ENCODE results near the gene NFKBIB.
"Not testable (repeated sequence)": the region's sequence is repeated elsewhere in the genome, so short reads cannot be mapped to it uniquely, and the experiment has no call there.

NFKBIB gene

DNA sequence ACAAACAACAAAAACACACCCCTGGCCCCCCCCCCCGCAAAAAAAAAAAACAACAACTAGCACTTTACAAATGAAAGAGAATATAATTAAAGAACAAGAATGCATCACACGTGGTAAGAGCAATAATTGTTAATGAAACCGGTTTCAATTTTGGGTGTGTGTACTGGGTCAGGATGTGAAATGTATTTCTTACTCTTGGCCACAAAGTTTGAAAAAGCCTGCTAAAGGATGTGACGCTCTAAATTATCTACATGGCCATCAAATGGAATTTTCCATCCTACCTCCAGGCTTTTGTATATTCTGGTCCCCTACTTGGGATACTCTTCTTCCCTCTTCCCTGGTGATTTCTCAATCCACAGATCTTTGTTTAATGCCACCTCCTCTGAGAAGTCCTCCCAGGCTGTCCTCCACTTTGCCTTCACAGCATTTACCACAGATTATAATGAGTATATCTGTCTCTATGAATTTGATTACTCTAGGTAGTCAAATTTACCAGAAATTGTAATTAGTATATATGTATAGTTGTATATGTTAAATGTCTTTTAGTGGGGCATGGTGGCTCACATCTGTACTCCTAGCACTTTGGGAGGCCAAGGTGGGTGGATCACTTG lies 28.7 kb downstream of the NFKBIB start:
- no peak for DNase-seq

DNA sequence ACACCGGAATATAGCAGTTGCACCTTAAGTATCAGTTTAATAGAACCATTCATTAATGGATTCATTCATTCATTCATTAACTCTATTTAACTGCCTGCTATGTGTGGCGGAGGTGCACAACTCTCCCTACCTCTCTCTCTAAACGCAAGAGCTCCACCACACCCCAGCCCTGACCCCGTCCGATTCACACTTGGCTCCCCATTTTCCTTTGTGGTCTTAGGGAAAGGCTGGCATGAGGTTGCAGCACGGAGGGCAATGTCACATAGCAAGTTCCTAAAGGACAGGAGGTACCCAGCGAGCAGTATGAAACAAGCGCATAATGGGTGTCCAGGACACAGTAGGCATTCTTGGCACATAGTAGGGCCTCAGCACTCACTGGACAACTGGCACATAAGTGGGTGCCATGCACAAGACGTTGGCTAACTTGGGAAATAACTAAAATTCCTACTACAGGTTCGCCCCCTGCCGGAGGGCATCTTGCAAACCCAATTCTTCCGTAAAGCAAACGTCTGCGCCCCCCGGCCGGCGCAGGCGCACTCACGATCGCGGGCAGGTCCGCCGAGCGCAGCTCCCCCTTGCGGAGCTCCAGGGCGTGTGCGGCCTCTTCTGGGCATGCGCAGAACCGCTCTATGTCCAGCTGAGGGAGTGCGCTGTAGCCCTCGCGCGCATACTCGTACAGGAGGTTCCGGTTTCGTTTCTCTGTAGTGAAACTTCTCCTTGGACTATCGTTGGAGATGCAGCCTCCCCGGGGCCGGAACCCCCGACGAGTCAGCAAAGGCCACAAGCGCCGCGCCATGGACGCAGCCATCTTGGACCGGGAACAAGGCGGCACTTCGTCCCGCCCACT lies 30.4 kb downstream of the NFKBIB start, which contains the start of gene SARS2:
SARS2 (minus strand) TSS at position 835 of the 847 bp plus-strand sequence; CDS start at position 808, 27 bp downstream.
- DNase-seq = peak in 56 of 58 donors; percentile 88 to 100 (median 96)

DNA sequence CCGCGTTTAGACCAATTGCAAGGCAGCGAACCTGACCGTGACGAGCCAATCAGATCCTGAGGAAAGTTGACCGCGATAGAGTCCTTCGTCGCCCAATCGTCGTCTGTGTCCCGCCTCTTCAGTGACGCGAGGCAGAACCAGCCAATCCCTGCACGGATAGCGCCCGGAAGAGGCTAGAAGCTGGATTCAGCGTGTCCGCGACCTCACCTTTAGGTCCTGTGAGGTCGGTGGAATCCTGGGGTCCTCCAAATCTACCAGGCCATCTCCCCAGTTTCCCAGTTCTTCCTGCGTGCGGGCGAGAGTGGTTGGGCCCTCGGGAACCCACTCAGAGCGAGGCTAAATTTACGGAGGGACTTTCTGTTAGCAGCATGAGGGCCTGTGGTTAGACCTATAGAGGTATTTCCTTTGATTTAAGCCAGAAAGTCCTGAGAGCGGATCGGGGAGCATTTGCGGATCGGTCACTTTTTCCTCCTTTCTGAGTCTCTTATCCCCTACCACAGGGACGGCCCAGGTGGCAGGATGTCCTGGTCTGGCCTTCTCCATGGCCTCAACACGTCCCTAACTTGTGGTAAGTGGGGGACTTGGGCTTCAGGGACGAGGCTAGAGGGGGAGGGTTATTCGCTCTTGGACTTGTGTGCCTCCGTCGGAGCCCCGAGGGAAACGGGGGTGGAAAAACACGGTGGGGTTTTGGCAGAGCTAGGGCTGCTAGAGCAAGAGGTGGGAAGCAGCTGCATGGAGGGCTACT lies 31.2 kb downstream of the NFKBIB start, which contains the start of gene MRPS12:
MRPS12 (plus strand) TSS at position 169 of the 745 bp plus-strand sequence; CDS start at position 520, 351 bp downstream.
- DNase-seq = peak in 50 of 58 donors; percentile 92 to 100 (median 98)

DNA sequence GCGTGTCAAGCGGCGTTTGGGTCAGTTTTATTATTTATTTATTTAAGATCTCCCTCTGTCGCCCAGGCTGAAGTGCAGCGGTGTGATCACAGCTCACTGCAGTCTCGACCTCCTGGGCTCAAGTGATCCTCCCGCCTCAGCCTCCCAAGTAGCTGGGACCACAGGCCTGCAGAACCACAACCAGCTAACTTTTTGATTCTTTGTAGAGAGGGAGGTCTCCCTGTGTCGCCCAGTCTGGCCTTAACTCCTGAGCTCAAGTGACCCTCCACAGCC lies 31.7 kb downstream of the NFKBIB start:
- no peak for DNase-seq

DNA sequence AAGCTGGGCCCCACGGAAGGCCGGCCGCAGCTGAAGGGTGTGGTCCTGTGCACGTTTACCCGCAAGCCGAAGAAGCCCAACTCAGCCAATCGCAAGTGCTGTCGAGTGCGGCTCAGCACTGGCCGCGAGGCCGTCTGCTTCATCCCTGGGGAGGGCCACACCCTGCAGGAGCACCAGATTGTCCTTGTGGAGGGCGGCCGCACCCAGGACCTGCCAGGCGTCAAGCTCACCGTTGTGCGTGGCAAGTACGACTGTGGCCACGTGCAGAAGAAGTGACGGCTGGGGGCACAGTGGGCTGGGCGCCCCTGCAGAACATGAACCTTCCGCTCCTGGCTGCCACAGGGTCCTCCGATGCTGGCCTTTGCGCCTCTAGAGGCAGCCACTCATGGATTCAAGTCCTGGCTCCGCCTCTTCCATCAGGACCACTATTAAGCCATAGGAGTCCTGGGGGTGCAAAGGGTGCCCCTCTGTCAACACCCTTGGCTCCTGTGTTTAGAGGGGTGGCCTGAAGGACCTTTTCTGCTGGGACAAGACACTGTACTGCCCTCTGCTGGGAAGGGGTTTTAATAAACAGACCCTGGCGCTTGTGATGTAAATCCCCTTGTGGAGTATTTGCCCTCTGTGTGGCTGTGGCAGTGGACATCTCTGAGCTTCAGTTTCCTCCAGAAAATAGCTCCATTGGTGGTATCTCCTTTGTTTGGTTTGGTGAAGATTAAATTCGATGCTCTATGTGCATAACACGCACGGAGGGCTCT lies 32.8 kb downstream of the NFKBIB start:
- peak in 1 of 58 donors; percentile 1 for DNase-seq

DNA sequence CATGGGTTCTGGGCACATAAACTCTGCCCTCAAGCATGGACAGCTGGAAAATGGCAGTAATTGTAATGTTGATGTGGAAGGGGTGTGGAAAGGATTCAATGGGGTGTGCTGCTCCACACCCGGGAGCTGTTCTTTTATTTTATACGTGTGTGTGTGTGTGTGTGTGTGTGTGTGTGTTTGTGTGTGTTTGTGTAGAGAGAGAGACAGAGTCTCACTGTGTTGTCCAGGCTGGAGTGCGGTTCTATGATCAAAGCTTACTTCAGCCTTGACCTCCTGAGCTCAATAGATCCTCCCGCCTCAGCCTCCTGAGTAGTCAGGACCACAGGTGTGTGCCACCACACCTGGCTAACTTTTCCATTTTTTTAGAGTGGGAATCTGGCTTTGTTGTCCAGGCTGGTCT lies 33.8 kb downstream of the NFKBIB start:
- DNase-seq = no peak

DNA sequence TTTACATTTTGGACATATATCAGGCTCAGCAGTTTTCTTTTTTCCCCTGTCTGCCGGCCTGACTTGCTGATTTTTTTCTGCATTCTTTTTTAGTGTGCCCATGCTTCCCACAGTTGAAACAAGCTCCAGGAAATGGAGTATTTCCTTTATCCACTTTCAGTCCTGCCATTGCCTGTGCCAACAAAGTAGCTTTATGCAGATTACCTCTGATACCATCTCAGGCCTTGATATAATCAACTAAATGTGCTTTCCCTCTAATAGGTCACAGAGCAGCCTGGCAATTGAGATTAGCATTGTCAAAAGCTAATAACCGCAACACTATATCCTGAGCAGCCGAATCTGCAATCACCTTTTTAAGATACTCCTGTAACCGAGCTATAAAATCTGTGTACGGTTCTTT lies 40.2 kb downstream of the NFKBIB start:
- no peak for DNase-seq

DNA sequence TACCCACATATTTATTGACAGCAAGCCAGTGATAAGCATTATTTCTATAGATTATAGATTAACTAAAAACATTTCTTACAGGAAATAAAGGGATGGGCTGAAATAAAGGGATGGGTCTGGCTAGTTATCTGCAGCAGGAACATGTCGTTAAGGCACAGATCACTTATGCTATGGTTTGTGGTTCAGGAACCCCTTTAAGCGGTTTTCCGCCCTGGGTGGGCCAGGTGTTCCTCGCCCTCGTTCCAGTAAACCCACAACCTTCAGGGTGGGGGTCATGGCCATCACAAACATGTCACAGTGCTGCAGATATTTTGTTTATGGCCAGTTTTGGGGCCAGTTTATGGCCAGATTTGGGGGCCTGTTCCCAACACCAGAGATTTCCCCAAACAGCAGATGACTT lies 41.7 kb downstream of the NFKBIB start:
- not testable (repeated sequence) for DNase-seq

DNA sequence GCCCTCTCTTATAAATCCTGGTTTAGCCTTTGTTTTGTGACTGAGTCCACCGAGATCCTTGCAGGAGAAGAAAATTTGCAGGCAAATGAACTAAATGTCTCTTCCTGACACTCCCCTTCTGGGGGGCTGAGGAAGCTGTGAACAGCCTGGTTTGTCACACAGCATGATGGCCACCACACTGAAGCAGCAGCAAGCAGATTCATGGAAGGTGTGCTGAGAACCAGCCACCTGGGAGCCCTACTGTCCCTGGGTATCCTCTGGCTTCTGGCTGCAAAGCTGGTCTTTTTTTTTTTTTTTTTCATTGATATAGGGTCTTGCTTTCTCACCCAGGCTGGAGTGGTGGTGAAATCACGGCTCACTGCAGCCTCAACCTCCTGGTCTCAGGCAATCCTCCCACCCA lies 42.2 kb downstream of the NFKBIB start:
- DNase-seq = no peak

DNA sequence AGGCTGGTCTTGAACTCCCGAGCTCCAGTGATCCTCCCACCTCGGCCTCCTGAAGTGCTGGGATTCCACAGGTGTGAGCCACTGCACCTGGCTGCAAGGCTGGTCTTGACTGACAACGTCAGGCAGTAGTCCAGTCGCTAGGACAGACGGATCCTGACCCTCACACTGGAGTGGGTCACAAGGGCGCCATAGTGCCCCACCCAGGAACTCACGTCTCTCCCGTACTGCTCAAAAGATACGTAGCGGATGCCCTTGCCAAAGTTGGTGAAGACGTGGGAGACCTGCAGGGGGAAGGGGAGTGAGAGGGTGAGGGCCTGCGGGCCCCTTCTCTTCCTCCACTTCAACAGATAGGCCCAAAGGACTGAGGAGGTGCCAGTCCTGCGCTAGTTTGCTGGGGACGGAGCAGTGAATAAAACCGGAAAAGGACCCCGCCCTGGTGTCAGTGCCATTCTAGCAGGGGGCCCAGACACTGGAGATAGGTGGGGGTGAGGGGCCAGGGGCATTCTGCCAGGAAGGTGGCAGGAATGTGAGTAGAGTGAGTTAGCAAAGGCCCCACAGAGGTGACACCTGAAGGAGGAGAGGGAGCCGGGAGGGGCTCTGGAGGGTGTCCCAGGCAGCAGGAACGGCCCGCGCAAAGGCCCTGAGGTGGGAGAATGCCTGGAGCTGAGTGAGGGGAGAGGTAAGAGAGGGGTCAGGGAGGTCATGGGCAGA lies 42.9 kb downstream of the NFKBIB start:
- no peak for DNase-seq

DNA sequence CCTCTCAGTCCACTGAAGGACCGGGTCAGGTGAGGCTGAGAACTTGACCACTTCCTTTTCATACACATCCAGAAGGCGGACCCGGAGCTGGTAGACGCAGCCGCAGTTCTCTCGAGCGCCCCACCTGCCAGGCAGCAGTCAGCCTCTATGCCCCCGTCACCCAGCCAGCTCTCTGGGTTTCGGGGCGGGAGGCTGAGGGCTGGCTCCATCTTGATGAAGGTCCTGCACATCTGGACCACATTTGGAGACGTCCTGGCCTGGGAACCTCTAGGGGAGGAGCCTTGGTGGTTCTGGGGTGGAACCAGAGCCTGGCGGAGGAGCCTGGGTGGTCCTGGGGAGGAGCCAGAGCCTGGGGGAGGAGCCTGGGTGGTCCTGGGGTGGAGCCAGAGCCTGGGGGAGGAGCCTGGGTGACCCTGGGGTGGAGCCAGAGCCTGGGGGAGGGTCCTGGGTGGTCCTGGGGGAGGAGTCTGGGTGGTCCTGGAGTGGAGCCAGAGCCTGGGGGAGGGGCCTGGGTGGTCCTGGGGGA lies 45.3 kb downstream of the NFKBIB start:
- DNase-seq = no peak

DNA sequence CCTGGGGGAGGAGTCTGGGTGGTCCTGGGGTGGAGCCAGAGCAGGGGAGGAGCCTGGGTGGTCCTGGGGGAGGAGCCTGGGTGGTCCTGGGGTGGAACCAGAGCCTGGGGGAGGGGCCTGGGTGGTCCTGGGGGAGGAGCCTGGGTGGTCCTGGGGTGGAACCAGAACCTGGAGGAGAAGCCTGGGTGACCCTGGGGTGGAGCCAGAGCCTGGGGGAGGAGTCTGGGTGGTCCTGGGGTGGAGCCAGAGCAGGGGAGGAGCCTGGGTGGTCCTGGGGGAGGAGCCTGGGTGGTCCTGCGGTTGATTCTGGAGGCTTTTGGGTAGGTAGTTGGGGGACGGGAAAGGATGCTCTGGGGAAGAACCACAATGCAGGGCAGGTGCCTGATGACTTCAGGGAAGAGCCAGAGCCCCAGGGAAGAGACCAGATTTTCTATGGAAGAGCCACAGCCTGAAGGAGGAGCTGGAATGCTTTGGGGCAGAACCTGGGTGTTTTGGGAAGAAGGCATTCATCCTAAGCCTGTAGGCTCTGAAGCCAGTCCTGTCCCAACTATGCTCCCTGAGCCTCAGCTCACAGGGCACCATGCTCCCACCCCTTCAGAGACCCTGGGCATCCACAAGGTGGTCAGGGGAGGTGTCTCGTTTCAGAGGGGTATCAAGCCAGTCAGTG lies 45.9 kb downstream of the NFKBIB start:
- DNase-seq = no peak

DNA sequence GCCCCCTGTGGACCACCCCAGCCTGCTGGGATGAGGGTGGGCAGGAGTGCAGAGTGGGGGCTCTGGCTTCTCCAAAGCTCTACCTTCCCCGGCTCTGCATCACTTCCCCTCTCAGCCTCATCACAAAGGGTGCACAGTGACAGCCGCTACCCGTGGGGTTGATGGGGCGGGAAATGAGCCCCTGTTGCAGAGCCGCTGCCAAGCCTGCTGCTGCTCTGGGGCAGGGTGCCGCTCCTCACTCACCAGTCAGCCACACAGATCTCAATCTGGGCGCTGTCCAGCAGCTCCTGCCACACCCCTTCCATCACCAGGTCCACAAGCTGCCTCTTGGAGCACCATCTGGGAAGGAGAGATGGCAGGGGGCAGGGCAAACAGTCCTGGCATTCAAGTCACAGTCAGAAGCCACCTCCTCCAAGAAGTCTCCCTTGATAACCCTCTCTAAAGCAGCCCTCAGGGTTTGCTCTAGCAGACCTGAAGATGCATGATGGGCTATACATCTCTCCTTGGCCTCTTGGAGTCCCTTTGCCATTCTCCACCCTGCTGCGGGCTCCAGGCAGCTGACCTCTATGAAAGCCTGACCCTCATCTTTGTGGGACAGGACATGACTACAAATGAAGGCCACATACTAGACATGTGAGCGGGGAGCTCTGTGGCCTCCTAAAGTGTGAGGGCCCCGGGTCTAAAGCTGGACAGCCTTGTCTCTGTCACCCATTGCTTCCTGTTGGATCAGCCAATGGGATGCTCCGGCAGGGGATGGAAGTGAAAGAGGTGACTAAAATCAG lies 46.7 kb downstream of the NFKBIB start:
- no peak for DNase-seq

DNA sequence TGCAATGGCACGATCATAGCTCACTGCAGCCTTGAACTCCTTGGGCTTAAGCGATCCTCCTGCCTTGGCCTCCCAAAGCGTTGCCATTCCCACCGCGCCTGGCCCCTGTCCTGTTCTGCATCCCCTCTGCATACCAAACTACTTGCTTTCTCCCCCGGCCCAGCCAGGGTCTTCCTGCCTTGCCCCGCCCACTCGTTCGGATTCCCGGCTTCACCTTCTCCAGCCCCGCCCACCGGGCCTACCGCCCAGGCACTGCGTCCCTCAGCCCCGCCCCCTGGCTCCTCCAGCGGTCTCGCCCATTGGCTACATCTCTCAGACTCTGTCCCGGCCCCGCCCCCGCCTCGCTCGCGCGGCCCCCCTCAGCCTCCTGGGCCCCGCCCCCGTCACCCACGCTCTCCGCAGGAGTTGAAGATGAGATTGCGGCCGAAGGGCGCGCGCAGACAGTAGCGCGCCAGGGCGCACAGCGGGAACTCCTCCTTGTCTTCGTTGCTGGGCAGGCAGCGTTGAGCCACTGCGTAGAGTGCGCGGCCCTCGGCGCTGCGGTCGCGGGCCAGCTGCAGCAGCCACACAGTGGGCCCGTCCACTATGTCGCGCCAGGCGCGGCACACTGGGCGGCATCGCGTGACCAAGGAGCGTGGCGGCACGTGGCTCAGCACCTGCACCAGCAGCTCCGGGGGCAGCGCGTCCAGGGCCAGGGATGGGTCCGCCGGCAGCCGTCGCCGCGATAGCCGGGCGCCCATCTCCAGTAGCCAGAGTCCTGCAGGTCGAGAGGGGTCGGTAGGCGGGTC lies 50.0 kb downstream of the NFKBIB start:
- DNase-seq = peak; percentile 16 to 94 (median 83)

DNA sequence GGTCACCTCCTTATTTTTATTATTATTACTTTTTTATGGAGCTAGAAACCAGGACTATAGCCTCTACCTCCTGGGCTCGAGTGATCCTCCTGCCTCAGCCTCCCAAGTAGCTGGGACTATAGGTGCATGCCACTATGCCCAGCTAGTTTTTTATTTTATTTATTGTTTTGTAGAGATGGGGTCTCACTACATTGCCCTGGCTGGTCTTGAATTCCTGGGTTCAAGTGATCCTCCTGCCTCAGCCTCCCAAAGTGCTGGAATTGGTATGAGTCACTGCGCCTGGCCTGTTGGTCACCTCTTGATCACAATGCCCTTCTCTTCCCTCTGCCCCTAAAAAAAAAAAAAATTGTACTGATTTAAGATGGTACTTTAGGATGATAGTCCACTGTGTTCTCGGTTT lies 51.4 kb downstream of the NFKBIB start:
- DNase-seq = no peak

DNA sequence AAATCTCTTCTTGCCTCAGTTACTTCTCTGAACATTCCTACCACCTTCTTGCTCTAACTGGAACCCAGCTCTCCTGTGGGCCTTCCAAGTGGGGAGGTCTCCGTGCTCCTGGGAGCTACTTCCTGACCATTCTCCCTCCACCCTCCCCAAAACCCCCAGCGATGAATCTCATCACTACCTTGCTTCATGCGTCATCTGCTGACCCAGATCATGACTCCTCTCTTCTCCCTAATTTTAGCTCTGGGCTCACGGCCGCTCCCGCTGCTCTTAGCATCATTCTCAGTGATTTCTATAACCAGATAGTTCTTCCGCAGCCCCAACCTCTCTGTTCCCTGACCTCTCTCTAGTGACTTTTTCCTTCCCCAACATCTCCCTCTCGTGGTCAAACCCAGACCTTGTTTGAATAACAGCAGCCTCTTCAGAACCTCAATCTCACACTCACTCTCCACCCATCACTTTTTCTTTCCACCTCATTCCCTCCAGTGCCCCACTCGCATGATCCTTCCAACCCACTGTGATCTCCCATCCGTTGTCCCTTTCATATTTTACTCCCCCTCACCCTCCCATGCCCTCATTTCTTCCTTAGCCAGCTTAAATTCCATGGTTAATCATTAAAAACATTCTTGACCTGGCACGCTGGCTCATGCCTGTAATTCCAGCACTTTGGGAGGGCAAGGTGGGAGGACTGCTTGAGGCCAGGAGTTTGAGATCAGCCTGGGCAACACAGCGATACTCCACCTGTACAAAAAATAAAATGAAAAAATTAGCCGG lies 52.8 kb downstream of the NFKBIB start:
- peak in 6 of 58 donors; percentile 0 to 26 (median 20) for DNase-seq

DNA sequence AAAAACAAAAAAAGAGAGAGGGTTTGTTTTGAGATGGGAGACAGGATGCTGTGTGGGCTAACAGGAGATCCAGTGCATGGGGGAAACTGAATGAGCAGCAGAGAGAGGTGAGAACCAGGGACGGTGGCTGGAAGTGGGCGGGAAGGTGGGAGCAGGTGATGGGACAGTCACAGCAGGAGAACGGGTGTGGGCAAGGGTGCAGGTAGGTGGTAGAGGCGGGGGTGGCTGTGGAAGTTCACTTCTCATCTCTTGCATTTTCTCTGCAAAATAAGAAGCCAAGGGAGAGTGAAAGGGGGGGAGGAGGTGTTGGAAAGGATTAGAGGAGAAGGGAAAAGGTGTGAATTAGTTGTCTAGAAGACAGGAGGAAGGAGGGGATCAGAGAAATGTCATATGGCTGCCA lies 53.9 kb downstream of the NFKBIB start:
- DNase-seq = peak in 2 of 58 donors; percentile 4 to 9

Data from anterior cingulate cortex (tissue), 58 donors.